LNCaP clone FGC (cell line): ENCODE measurements around the gene SORBS2.
A peak's percentile ranks its signal among the peaks of the same experiment; 100 is the strongest.

Experiments
- DNase-seq: peaks from one replicate; pipeline ENCODE4 v3.0.0-alpha.2; 2011; ENCODE audit warnings: low read depth
- H3K4me3 ChIP-seq: 2 replicates; pipeline ENCODE4 v1.5.1; 2011; ENCODE audit warnings: mild to moderate bottlenecking, low read depth, low read length, control low read depth
- TF ChIP-seq, protein P1 (sequence below): IDR thresholded peaks from 2 replicates; pipeline ENCODE4 v1.5.1; 2012; ENCODE audit warnings: mild to moderate bottlenecking; ENCODE audit not compliant: control insufficient read depth, insufficient read depth; ENCODE audit errors: extremely low read depth

SORBS2 gene

DNA sequence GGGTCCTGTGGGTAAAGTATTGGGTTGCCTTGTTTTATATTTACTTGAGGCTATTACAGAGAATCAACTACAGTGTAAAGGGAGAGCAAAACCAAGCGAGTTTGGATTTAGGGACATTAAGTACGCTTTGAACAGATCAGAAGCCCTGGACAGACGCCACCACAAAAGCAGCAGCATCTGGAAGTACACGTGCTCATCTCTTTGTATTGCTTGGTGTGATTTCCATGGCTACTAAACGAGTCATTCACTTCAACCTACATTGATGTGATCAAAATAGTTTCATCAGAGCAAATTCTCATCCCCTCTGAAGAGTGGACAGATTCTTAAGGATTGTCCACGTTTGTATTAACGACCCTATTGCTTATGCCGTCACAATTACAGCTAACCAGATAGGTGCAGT is 85.1 kb downstream of the SORBS2 start:
- TF ChIP-seq, protein P1, sequence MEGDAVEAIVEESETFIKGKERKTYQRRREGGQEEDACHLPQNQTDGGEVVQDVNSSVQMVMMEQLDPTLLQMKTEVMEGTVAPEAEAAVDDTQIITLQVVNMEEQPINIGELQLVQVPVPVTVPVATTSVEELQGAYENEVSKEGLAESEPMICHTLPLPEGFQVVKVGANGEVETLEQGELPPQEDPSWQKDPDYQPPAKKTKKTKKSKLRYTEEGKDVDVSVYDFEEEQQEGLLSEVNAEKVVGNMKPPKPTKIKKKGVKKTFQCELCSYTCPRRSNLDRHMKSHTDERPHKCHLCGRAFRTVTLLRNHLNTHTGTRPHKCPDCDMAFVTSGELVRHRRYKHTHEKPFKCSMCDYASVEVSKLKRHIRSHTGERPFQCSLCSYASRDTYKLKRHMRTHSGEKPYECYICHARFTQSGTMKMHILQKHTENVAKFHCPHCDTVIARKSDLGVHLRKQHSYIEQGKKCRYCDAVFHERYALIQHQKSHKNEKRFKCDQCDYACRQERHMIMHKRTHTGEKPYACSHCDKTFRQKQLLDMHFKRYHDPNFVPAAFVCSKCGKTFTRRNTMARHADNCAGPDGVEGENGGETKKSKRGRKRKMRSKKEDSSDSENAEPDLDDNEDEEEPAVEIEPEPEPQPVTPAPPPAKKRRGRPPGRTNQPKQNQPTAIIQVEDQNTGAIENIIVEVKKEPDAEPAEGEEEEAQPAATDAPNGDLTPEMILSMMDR, result no peak
- DNase-seq, result no peak
- H3K4me3 ChIP-seq, result no peak overlapping the region

- TF ChIP-seq, protein P1, result no peak
- no peak overlapping the region for H3K4me3 ChIP-seq
- DNase-seq, result no peak
These were observed 88.2 kb downstream of the SORBS2 start for GRCh38 chr4:185723631-185724260.

DNA sequence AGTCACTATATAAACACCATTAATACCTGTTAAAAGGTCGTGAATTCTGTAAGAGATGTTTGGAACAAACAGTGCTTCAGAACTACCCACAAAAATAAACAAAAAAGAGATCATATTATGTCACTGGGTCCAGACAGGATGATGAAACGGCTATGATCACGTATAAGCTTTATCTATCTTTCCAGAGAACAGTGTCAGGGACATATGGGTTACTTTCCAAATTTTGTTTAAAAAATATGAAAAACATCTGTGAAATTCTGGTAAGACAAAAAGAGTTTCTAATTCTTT is 90.0 kb downstream of the SORBS2 start:
- TF ChIP-seq, protein P1, result no peak

DNA sequence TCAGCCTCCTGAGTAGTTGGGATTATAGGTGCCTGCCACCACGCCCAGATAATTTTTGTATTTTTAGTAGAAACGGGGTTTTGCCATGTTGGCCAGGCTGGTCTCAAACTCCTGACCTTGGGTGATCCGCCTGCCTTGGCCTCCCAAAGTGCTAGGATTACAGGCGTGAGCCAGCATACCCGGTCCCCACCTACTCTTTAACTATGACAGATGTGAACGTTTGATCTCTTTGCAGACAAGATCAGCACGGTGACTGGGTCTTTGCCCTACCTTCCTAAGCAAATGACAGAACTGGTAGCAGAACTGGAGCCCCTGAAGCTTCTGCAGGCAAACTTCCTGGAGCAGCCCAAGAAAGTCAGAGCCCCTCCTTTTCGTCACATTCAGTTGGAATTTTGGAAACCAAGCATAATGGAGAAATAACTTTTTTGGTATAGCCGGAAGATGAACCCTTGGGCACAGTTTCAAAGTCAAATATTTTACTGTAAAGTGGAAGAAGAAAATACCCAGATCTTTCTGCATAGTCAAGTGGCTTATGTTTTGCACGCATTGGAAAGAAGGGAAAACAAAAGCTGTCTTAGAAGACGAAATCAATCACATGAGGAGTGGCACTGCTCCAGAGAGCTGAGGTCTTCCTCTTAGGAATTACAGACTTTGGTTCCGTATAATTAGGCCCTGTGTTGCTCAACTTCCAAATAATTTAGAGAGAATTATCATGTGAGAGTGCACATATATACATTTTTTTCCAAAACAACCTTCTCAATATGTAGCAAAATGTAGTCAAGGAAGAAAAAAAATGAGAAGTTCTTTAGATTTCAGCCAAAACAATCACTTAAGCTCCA is 90.6 kb downstream of the SORBS2 start:
- peak; percentile 38 for DNase-seq
- no peak overlapping the region for H3K4me3 ChIP-seq
- TF ChIP-seq, protein P1, result no peak

More for the DNA sequence above, 90.0 kb downstream of the SORBS2 start:
- H3K4me3 ChIP-seq, result no peak overlapping the region
- DNase-seq, result peak; percentile 70

- DNase-seq, result no peak
- TF ChIP-seq, protein P1, result no peak
- no peak overlapping the region for H3K4me3 ChIP-seq
These were observed 92.5 kb downstream of the SORBS2 start for GRCh38 chr4:185719500-185719858.

- TF ChIP-seq, protein P1, result no peak
- DNase-seq, result no peak
- no peak overlapping the region for H3K4me3 ChIP-seq
These were observed 93.2 kb downstream of the SORBS2 start for GRCh38 chr4:185718578-185719499.
